ENCODE results near the gene SLC25A48. TPM values are rescaled to one million over a fixed set of nuclear protein-coding genes. Genes with fewer than 3 reads are reported as not detected.

Gene SLC25A48
- total RNA-seq, 1 donor from 2014 or later = not detected

DNA sequence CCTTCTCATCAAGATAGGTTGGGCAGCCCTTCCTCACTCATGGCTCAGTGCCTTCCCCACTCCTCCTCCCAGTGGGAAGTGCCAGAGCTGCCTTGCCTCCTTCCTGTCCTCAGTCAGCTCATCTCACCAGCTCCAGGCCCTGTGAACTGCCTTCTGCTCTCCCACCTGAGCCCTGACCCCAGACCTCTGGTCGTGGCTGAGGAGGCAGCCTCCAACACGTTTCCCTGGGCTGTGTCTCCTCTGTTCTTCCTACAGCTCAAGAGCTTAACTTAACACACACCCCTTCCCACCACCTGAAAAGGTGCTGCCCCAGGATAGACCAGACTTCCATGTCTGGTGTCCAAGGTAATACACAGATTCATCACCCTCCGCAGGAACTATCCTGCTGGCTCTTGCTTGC lies 40.0 kb downstream of the SLC25A48 start:
- no peak for DNase-seq (ENCODE audit: low spot score in 2 of 2)
- no peaks in the 10 kb centered on the region for H3K4me1 ChIP-seq
- H3K9me3 ChIP-seq = no peaks in the 10 kb centered on the region
- TF ChIP-seq CTCF (IDR thresholded peaks at IDR 0.05) = no peak
- H3K27me3 ChIP-seq = no peaks in the 10 kb centered on the region
- no peaks in the 10 kb centered on the region for H3K36me3 ChIP-seq
- no peak overlapping the region for H3K4me3 ChIP-seq
- no peak overlapping the region for H3K27ac ChIP-seq
- intact Hi-C loops (cut with DNase I) = no loop called here

DNA sequence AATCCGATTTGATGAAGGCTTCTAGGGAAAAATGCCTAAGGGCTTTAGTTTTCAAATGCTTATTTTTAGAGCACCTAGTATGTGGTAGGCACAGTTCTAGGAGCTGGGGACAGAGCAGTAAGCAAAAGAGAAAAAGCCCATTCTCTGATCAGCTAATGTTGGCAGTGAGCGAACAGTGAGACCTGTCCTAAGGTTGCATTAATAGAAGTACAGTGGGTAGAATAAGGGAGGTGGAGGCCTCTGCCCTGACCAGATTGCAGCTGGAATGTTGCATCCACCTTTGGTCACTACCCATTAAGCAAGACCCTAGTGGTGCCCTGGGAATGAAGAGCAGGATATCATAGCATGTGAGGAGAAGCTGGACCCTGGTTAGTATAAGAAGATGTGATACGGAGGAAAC lies 41.1 kb downstream of the SLC25A48 start:
- Histone ChIP-seq H3K36me3 (no peaks in the 10 kb centered on the region), H3K9me3 (no peaks in the 10 kb centered on the region), H3K4me1 (no peaks in the 10 kb centered on the region), H3K27me3 (no peaks in the 10 kb centered on the region), H3K4me3 (no peak overlapping the region), H3K27ac (no peak overlapping the region)
- TF ChIP-seq CTCF (IDR thresholded peaks at IDR 0.05) = no peak
- intact Hi-C loops (cut with DNase I) = no loop called here
- DNase-seq (ENCODE audit: low spot score in 2 of 2) = no peak

- no peak for TF ChIP-seq CTCF (IDR thresholded peaks at IDR 0.05)
- Histone ChIP-seq H3K4me3 (no peak overlapping the region), H3K9me3 (no peaks in the 10 kb centered on the region), H3K4me1 (no peaks in the 10 kb centered on the region), H3K27ac (no peak overlapping the region), H3K36me3 (no peaks in the 10 kb centered on the region), H3K27me3 (no peaks in the 10 kb centered on the region)
- no peak for DNase-seq (ENCODE audit: low spot score in 2 of 2)
- intact Hi-C loops (cut with DNase I) = no loop called here
Observed at GRCh38 chr5:135876146-135876545, 41.7 kb downstream of the SLC25A48 start.

DNA sequence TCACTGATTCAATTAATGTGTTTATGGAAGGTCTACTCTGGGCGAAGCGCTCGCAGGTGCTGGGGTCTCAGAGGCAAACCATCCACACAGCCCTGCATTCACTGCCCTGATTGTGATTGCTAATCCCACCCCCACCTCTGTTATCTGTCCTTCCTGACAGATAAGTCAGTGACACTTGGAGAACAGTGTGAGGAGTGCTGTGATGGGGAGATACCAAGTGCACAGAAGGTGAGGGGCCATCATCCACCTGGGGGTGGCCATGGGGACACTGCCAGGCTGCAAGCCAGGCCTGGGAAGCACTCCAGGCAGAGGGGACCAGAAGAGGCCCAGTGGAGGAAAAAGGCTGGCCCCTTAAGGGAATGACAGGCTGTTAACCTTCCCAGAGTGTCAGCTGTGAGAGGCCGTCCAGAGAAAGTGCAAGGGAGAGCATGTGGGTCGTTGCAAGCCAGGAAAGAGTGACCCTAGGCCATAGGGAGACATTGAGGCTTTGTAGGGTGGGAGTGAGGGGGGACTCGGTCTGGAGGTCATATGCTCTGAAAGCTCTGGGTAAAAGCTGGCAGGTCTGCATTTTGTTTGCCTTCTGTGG lies 43.2 kb downstream of the SLC25A48 start:
- H3K27me3 ChIP-seq = no peaks in the 10 kb centered on the region
- no peak for TF ChIP-seq CTCF (IDR thresholded peaks at IDR 0.05)
- no peaks in the 10 kb centered on the region for H3K36me3 ChIP-seq
- intact Hi-C loops (cut with DNase I) = no loop called here
- no peak overlapping the region for H3K4me3 ChIP-seq
- no peaks in the 10 kb centered on the region for H3K4me1 ChIP-seq
- no peak for DNase-seq (ENCODE audit: low spot score in 2 of 2)
- H3K27ac ChIP-seq = no peak overlapping the region
- H3K9me3 ChIP-seq = no peaks in the 10 kb centered on the region

DNA sequence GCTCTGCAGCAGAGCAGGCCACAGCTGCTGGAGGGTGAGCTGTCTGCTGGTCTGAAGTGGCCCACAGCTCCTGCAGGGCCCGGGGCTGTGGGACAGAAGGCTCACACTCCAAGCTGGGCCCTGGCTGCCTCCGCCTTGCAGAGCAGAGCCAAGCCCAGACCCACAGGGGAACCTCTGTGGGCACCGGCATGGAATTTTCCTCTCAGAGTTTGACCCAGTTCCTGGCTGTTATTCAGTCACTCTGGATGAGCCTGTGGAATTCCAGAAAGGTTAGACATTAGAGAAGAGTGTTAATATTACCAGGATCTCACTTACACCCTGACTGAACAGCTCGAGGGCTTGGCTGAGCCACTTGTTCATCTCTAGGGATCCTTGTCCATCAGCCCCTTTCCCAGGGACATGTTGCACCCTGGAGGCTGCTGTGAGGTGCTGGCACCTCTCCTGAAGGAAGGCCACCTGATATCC lies 43.7 kb downstream of the SLC25A48 start:
- Histone ChIP-seq H3K27ac (no peak overlapping the region), H3K4me3 (no peak overlapping the region), H3K4me1 (no peaks in the 10 kb centered on the region), H3K9me3 (no peaks in the 10 kb centered on the region), H3K27me3 (no peaks in the 10 kb centered on the region), H3K36me3 (no peaks in the 10 kb centered on the region)
- DNase-seq (ENCODE audit: low spot score in 2 of 2) = no peak
- TF ChIP-seq CTCF (IDR thresholded peaks at IDR 0.05) = no peak
- intact Hi-C loops (cut with DNase I) = no loop called here

DNA sequence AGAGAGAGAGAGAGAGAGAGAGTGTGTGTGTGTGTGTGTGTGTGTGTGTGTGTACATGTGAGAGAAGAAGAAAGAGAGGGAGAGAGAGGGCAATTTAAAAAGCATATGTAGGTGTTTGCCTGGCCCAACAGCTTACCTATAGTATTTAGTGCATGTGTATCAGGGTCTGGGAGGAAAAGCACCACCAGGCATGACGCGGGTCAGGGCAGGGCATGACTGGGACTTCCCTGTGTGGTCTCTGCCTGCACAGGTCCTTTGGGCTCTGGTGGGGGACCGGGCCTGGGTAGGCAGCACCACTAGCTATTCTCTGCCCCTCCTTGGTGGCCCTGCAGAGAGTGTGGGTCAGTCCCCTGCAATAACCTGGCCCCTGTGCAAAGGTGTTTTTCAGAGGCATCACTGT lies 45.1 kb downstream of the SLC25A48 start:
- H3K27me3 ChIP-seq = no peaks in the 10 kb centered on the region

More for the DNA sequence above, 45.1 kb downstream of the SLC25A48 start:
- DNase-seq (ENCODE audit: low spot score in 2 of 2) = no peak
- no peaks in the 10 kb centered on the region for H3K9me3 ChIP-seq
- no peak overlapping the region for H3K27ac ChIP-seq
- H3K36me3 ChIP-seq = no peaks in the 10 kb centered on the region
- TF ChIP-seq CTCF (IDR thresholded peaks at IDR 0.05) = no peak
- no peak overlapping the region for H3K4me3 ChIP-seq
- H3K4me1 ChIP-seq = no peaks in the 10 kb centered on the region
- intact Hi-C loops (cut with DNase I) = no loop called here

Data from ascending aorta (tissue), 2 donors.